Upper lobe of right lung (tissue), 1 donor: ENCODE data around the gene PPM1B. TPM values are rescaled to one million over a fixed set of nuclear protein-coding genes. Genes with fewer than 3 reads are reported as not detected.
"Not testable (repeated sequence)": the region's sequence is repeated elsewhere in the genome, so short reads cannot be mapped to it uniquely, and the experiment has no call there.

Experiments used
- ATAC-seq: fragments of 200-7000 bp; cut with Tn5 transposase; one replicate; pipeline ENCODE4 v1.9.1; 2020; ENCODE audit warnings: mild to moderate bottlenecking, moderate library complexity
- DNase-seq: peaks from one replicate; pipeline ENCODE4 v3.0.0-alpha.2; 2020
- H3K27ac ChIP-seq: fragments of 200-600 bp; one replicate; pipeline ENCODE4 v1.8.0; 2022
- H3K27me3 ChIP-seq: fragments of 200-600 bp; one replicate; pipeline ENCODE4 v1.8.0; 2022; ENCODE audit warnings: mild to moderate bottlenecking
- H3K36me3 ChIP-seq: fragments of 200-600 bp; one replicate; pipeline ENCODE4 v1.8.0; 2022
- H3K4me1 ChIP-seq: fragments of 200-600 bp; one replicate; pipeline ENCODE4 v1.8.0; 2022
- H3K4me3 ChIP-seq: fragments of 200-600 bp; one replicate; pipeline ENCODE4 v1.8.0; 2022; ENCODE audit warnings: mild to moderate bottlenecking
- H3K9me3 ChIP-seq: fragments of 200-600 bp; one replicate; pipeline ENCODE4 v1.8.0; 2022
- CTCF ChIP-seq: fragments of 200-600 bp; IDR thresholded peaks from one replicate; pipeline ENCODE4 v1.8.0; 2022; ENCODE audit warnings: antibody characterized with exemption
- intact Hi-C: fragments of 100-400 bp; cut with DNase I; formaldehyde crosslinking; loops from one replicate; pipeline ENCODE4 v1.11.0; 2022
- total RNA-seq: library from RNA; stranded (reverse); fragmentation: NEBNext Ultra II Directional; extraction: Animal tissue kit (Norgen Biotek cat#: 25700); gene quantifications from one replicate; pipeline ENCODE4 v1.2.1, GENCODE V29; 2021
- donor health status: DM: no; HTN: yes; CAD: no; lungs with severe emphysema.

The PPM1B gene
- total RNA-seq, 1 donor from 2014 or later: 45.8 TPM

GRCh38 chr2:44200759-44201158 lies 32.1 kb downstream of the PPM1B start:
- H3K4me3 ChIP-seq: no peak overlapping the region
- no peak overlapping the region for H3K27ac ChIP-seq
- TF ChIP-seq CTCF: no peak
- no peaks in the 10 kb centered on the region for H3K27me3 ChIP-seq
- H3K4me1 ChIP-seq: no peaks in the 10 kb centered on the region
- H3K9me3 ChIP-seq: no peaks in the 10 kb centered on the region
- ATAC-seq (no peak), DNase-seq (no peak)
- peaks cover 14% of the 10 kb centered on the region for H3K36me3 ChIP-seq
- intact Hi-C loops: no loop called here

DNA sequence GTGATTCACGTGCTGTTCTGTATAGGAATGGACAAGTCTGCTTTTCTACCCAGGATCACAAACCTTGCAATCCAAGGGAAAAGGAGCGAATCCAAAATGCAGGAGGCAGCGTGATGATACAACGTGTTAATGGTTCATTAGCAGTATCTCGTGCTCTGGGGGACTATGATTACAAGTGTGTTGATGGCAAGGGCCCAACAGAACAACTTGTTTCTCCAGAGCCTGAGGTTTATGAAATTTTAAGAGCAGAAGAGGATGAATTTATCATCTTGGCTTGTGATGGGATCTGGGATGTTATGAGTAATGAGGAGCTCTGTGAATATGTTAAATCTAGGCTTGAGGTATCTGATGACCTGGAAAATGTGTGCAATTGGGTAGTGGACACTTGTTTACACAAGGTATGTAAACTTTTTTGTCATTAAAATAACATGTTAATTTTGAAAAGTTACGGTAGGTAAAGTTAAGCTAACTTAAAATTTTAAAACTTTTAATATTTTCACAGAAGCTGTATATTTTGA lies 33.0 kb downstream of the PPM1B start:
- Histone ChIP-seq H3K4me1 (no peaks in the 10 kb centered on the region), H3K27me3 (no peaks in the 10 kb centered on the region), H3K9me3 (no peaks in the 10 kb centered on the region), H3K27ac (no peak overlapping the region), H3K4me3 (no peak overlapping the region), H3K36me3 (peaks cover 14% of the 10 kb centered on the region)
- DNase-seq (no peak), ATAC-seq (no peak)
- TF ChIP-seq CTCF: no peak
- intact Hi-C loops: no loop called here

DNA sequence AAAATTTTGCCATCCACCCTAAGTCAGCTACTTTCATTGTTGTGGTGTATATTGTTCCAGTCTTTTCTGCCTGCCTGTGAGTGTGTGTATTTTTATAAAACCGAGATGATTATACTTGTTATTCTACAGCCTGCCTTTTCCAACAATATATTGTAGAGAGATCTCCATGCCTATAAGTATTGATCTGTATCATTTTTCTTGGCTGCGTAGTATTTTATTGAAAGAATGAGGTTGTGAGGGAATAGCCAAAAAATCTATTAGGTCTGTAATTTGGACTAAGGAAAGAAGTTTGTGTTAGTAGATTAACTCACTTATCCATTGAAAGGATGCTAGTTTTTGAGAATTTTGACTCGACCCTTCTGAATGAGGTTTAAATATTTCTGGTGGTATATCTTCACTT lies 34.9 kb downstream of the PPM1B start:
- no peaks in the 10 kb centered on the region for H3K9me3 ChIP-seq
- H3K36me3 ChIP-seq: peaks cover 14% of the 10 kb centered on the region
- no peaks in the 10 kb centered on the region for H3K27me3 ChIP-seq
- no peak overlapping the region for H3K4me3 ChIP-seq
- no peaks in the 10 kb centered on the region for H3K4me1 ChIP-seq
- ATAC-seq: no peak
- no peak for DNase-seq
- H3K27ac ChIP-seq: no peak overlapping the region
- TF ChIP-seq CTCF: no peak
- intact Hi-C loops: no loop called here

DNA sequence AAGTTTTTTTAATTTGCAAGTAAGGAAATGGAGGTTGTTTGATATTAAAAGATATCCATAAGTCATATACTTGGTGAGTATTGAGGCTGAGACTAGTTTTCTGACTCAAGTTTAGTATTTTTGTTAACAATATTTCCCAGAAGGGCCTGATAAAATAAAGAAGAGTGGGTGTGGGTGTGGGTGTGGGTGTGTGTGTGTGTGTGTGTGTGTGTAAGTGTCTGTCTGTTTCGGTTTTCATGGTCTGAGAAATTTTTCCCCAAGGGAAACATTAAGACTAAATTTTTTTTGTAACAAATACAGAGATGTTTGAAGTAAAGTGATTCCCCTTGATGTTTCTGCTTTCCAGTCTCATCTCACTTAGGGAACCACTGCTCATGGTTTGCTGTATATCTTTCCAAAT lies 36.5 kb downstream of the PPM1B start:
- DNase-seq (no peak), ATAC-seq (no peak)
- Histone ChIP-seq H3K27ac (no peak overlapping the region), H3K4me3 (no peak overlapping the region), H3K36me3 (peaks cover 16% of the 10 kb centered on the region), H3K27me3 (no peaks in the 10 kb centered on the region), H3K4me1 (no peaks in the 10 kb centered on the region), H3K9me3 (no peaks in the 10 kb centered on the region)
- no peak for TF ChIP-seq CTCF
- intact Hi-C loops: no loop called here

DNA sequence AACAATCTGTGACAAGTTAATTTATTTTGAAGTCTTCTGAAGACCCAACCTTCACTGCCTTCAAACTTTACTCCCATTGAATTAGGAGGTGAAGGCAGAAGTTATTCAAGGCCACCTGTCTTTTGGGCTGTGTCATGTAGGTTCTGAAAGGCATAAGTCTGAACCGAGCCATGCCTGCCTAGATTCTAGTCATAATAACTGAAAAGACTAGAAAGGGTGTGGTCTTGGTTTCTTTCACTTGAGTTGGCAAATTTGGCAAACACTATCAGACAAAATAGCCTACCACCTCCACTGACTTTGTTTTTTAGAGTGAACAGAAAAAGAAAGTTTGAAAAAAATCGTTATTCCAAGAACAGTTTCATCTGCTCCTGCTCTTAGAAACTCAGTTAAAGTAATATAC lies 38.4 kb downstream of the PPM1B start:
- H3K4me1 ChIP-seq: no peaks in the 10 kb centered on the region
- DNase-seq (no peak), ATAC-seq (no peak)
- H3K4me3 ChIP-seq: no peak overlapping the region
- TF ChIP-seq CTCF: no peak
- H3K27ac ChIP-seq: no peak overlapping the region
- intact Hi-C loops: no loop called here
- H3K9me3 ChIP-seq: no peaks in the 10 kb centered on the region
- H3K27me3 ChIP-seq: no peaks in the 10 kb centered on the region
- H3K36me3 ChIP-seq: peaks cover 23% of the 10 kb centered on the region

DNA sequence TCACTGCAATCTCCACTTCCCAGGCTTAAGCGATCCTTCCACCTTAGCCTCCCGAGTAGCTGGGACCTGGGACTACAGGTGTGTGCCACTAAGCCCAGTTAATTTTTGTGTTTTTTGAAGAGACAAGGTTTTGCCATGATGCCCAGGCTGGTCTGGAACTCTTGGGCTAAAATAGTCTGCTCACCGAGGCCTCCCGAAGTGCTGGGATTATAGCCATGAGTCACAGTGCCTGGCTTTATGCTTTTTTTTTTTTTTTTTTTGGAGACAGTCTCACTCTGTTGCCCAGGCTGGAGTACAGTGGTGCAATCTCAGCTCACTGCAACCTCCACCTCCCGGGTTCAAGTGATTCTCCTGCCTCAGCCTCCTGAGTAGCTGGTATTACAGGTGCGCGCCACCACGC lies 39.0 kb downstream of the PPM1B start:
- H3K4me1 ChIP-seq, H3K4me3 ChIP-seq, intact Hi-C loops, H3K9me3 ChIP-seq, DNase-seq, H3K27me3 ChIP-seq, ATAC-seq, H3K27ac ChIP-seq: not testable (repeated sequence)
- H3K36me3 ChIP-seq: peaks cover 25% of the 10 kb centered on the region
